Right cardiac atrium (tissue), 5 donors: ENCODE measurements around the gene LRRC7. TPM values are rescaled to one million over a fixed set of nuclear protein-coding genes. Genes with fewer than 3 reads are reported as not detected.
A peak's percentile ranks its signal among the peaks of the same experiment; 100 is the strongest.

Experiments
- ATAC-seq, 2 donors: fragments of 200-7000 bp; cut with Tn5 transposase; one replicate each; pipeline versions ENCODE4 v1.8.0 to v1.9.1; 2020; ENCODE audit warnings: moderate library complexity in 2 of 2, mild to moderate bottlenecking in 1 of 2
- DNase-seq, 3 donors: peaks; one replicate each; pipeline ENCODE4 v3.0.0-alpha.2; 2020
- H3K27ac ChIP-seq: one replicate; pipeline ENCODE4 v1.5.1; 2013; ENCODE audit warnings: mild to moderate bottlenecking, low read length, control low read depth, moderate library complexity
- H3K27me3 ChIP-seq: one replicate; pipeline ENCODE4 v1.6.1; 2013; ENCODE audit not compliant: control insufficient read depth, insufficient read depth
- H3K4me1 ChIP-seq: one replicate; pipeline ENCODE4 v1.6.1; 2013; ENCODE audit warnings: low read length; ENCODE audit not compliant: control insufficient read depth, insufficient read depth
- H3K4me3 ChIP-seq: one replicate; pipeline ENCODE4 v1.5.1; 2013; ENCODE audit warnings: low read length, control low read depth
- H3K9me3 ChIP-seq: one replicate; pipeline ENCODE4 v1.6.1; 2013; ENCODE audit warnings: low read length; ENCODE audit not compliant: control insufficient read depth
- WGBS: extraction: QIAGEN DNeasy Blood & Tissue Kit; methylation state at CpG from one replicate; pipeline ENCODE4 v1.1.7; 2013; 5-methylcytosine and 5-hydroxymethylcytosine counted together
- intact Hi-C, 4 donors: fragments of 100-400 bp; cut with DNase I; formaldehyde crosslinking; loops; one replicate each; pipeline versions ENCODE4 v1.11.0 to v1.14.0; 2022 to 2023
- polyA plus RNA-seq: library from polyadenylated mRNA; stranded (reverse); fragments of 200-250 nt; gene quantifications from one replicate; pipeline ENCODE4 v1.2.3, GENCODE V29; 2013
- total RNA-seq, 4 donors: library from RNA; stranded (reverse); fragmentation: NEBNext Ultra II Directional; extraction: Animal tissue kit (Norgen Biotek cat#: 25700); gene quantifications; one replicate each; pipeline ENCODE4 v1.2.1, GENCODE V29; 2021
- donor health status: healthy with polysubstance abuse.
- donor health status: DM: no; HTN: yes; CAD: no.
- donor health status: DM: no; HTN: no; CAD: no.
- donor health status: DM: no; HTN: yes; CAD: no; lungs with severe emphysema.
- donor health status: DM: yes; HTN: yes; CAD: no.

Gene LRRC7
- total and polyA plus RNA-seq, 5 donors: 0.91 to 6.5 (median 3.4) TPM

GRCh38 chr1:69540052-69540451, 27.7 kb upstream of the LRRC7 start:
- intact Hi-C loops: no loop called here
- ATAC-seq: no peak
- DNase-seq: no peak
- Histone ChIP-seq H3K4me3 (no peak overlapping the region), H3K4me1 (no peaks in the 10 kb centered on the region), H3K27me3 (no peaks in the 10 kb centered on the region), H3K9me3 (no peaks in the 10 kb centered on the region), H3K27ac (no peak overlapping the region)
- 56% methylated on average over 6 of the region's 6 CpGs for WGBS

GRCh38 chr1:69551476-69552324, 16.0 kb upstream of the LRRC7 start:
- ATAC-seq (no peak), DNase-seq (no peak)
- WGBS: 86% methylated on average over 8 of the region's 8 CpGs
- Histone ChIP-seq H3K4me1 (no peaks in the 10 kb centered on the region), H3K27ac (no peak overlapping the region), H3K9me3 (no peaks in the 10 kb centered on the region), H3K4me3 (no peak overlapping the region), H3K27me3 (no peaks in the 10 kb centered on the region)
- intact Hi-C loops: no loop called here

- intact Hi-C loops: no loop called here
- DNase-seq (no peak), ATAC-seq (no peak)
- H3K27ac ChIP-seq: no peak overlapping the region
- no peaks in the 10 kb centered on the region for H3K9me3 ChIP-seq
- H3K4me1 ChIP-seq: no peaks in the 10 kb centered on the region
- WGBS: 64% methylated on average over 1 of the region's 1 CpG
- H3K27me3 ChIP-seq: no peaks in the 10 kb centered on the region
- no peak overlapping the region for H3K4me3 ChIP-seq
These were observed 14.0 kb upstream of the LRRC7 start for GRCh38 chr1:69553726-69554125.

- Histone ChIP-seq H3K4me3 (peak overlapping the region; percentile 31), H3K9me3 (no peaks in the 10 kb centered on the region), H3K27ac (peak overlapping the region; percentile 31), H3K4me1 (no peaks in the 10 kb centered on the region), H3K27me3 (no peaks in the 10 kb centered on the region)
- ATAC-seq (peak in 1 of 2 donors; percentile 26), DNase-seq (peak in 1 of 3 donors; percentile 21)
- intact Hi-C loops: no loop called here
- WGBS: 1% methylated on average over 47 of the region's 47 CpGs
These were observed 876 bp downstream of the LRRC7 start for GRCh38 chr1:69568421-69569174.

- Histone ChIP-seq H3K4me1 (no peaks in the 10 kb centered on the region), H3K4me3 (peak overlapping the region; percentile 31), H3K27me3 (no peaks in the 10 kb centered on the region), H3K27ac (no peak overlapping the region), H3K9me3 (no peaks in the 10 kb centered on the region)
- intact Hi-C loops: no loop called here
- DNase-seq: no peak
- no peak for ATAC-seq
- WGBS: under 1% methylated on average over 12 of the region's 12 CpGs
These were observed 1.4 kb downstream of the LRRC7 start for GRCh38 chr1:69569175-69569541.

- 3% methylated on average over 26 of the region's 26 CpGs for WGBS
- no peak overlapping the region for H3K27ac ChIP-seq
- peak overlapping the region; percentile 31 for H3K4me3 ChIP-seq
- H3K4me1 ChIP-seq: no peaks in the 10 kb centered on the region
- no peaks in the 10 kb centered on the region for H3K27me3 ChIP-seq
- intact Hi-C loops: no loop called here
- ATAC-seq (no peak), DNase-seq (no peak)
- H3K9me3 ChIP-seq: no peaks in the 10 kb centered on the region
These were observed 2.0 kb downstream of the LRRC7 start for GRCh38 chr1:69569576-69570328.

- H3K4me1 ChIP-seq: no peaks in the 10 kb centered on the region
- no peaks in the 10 kb centered on the region for H3K9me3 ChIP-seq
- no peak overlapping the region for H3K27ac ChIP-seq
- H3K27me3 ChIP-seq: no peaks in the 10 kb centered on the region
- peak overlapping the region; percentile 31 for H3K4me3 ChIP-seq
- 26% methylated on average over 10 of the region's 10 CpGs for WGBS
- intact Hi-C loops: no loop called here
- ATAC-seq: no peak
- DNase-seq: no peak
These were observed 2.6 kb downstream of the LRRC7 start for GRCh38 chr1:69570356-69570755.

GRCh38 chr1:69572921-69573320, 5.2 kb downstream of the LRRC7 start:
- no peaks in the 10 kb centered on the region for H3K9me3 ChIP-seq
- no peak for ATAC-seq
- H3K4me1 ChIP-seq: no peaks in the 10 kb centered on the region
- no peak overlapping the region for H3K27ac ChIP-seq
- WGBS: 71% methylated on average over 2 of the region's 2 CpGs
- H3K4me3 ChIP-seq: no peak overlapping the region
- intact Hi-C loops: no loop called here
- no peak for DNase-seq
- H3K27me3 ChIP-seq: no peaks in the 10 kb centered on the region

- ATAC-seq (no peak), DNase-seq (no peak)
- intact Hi-C loops: no loop called here
- Histone ChIP-seq H3K9me3 (no peaks in the 10 kb centered on the region), H3K27ac (no peak overlapping the region), H3K4me1 (no peaks in the 10 kb centered on the region), H3K4me3 (no peak overlapping the region), H3K27me3 (no peaks in the 10 kb centered on the region)
- 44% methylated on average over 2 of the region's 2 CpGs for WGBS
These were observed 6.2 kb downstream of the LRRC7 start for GRCh38 chr1:69573911-69574310.

GRCh38 chr1:69585666-69586065, 17.9 kb downstream of the LRRC7 start:
- no peaks in the 10 kb centered on the region for H3K27me3 ChIP-seq
- intact Hi-C loops: no loop called here
- no peak overlapping the region for H3K27ac ChIP-seq
- ATAC-seq: no peak
- no peak for DNase-seq
- no peaks in the 10 kb centered on the region for H3K4me1 ChIP-seq
- no peaks in the 10 kb centered on the region for H3K9me3 ChIP-seq
- 37% methylated on average over 2 of the region's 2 CpGs for WGBS
- no peak overlapping the region for H3K4me3 ChIP-seq

- Histone ChIP-seq H3K27me3 (no peaks in the 10 kb centered on the region), H3K27ac (no peak overlapping the region), H3K9me3 (no peaks in the 10 kb centered on the region), H3K4me3 (no peak overlapping the region), H3K4me1 (no peaks in the 10 kb centered on the region)
- WGBS: 50% methylated on average over 5 of the region's 5 CpGs
- ATAC-seq: no peak
- no peak for DNase-seq
- intact Hi-C loops: no loop called here
These were observed 19.7 kb downstream of the LRRC7 start for GRCh38 chr1:69587391-69587790.
